Astrocyte (in vitro differentiated cells and primary cell): ENCODE measurements around the gene UTS2B. TPM values are rescaled to one million over a fixed set of nuclear protein-coding genes. Genes with fewer than 3 reads are reported as not detected.

Source experiments
- DNase-seq: peaks from one replicate; pipeline ENCODE4 v3.0.0-alpha.2; 2010; ENCODE audit warnings: low read depth
- FAIRE-seq: peaks from 2 replicates; lab custom pipeline; 2011; peaks lifted over from hg19 to GRCh38; lab: Jason Lieb, UNC
- H2AFZ ChIP-seq: 2 replicates; pipeline ENCODE4 v1.6.0; 2012; ENCODE audit warnings: low read depth, low read length, inconsistent platforms
- H3K27ac ChIP-seq: 2 replicates; pipeline ENCODE4 v1.5.1; 2011; ENCODE audit warnings: low read depth, low read length, inconsistent platforms
- H3K27me3 ChIP-seq: 2 replicates; pipeline ENCODE4 v1.6.0; 2011; ENCODE audit warnings: low read length, inconsistent platforms; ENCODE audit not compliant: insufficient read depth
- H3K36me3 ChIP-seq: 2 replicates; pipeline ENCODE4 v1.5.1; 2011; ENCODE audit warnings: low read length, inconsistent platforms; ENCODE audit not compliant: insufficient read depth
- H3K4me1 ChIP-seq: 2 replicates; pipeline ENCODE4 v1.5.1; 2011; ENCODE audit warnings: low read length, inconsistent platforms; ENCODE audit not compliant: insufficient read depth
- H3K4me2 ChIP-seq: 2 replicates; pipeline ENCODE4 v1.6.0; 2012; ENCODE audit warnings: low read length, inconsistent platforms
- H3K4me3 ChIP-seq: 2 replicates; pipeline ENCODE4 v1.5.1; 2011; ENCODE audit warnings: low read depth, mild to moderate bottlenecking, low read length, inconsistent platforms; ENCODE audit not compliant: insufficient read depth
- H3K79me2 ChIP-seq: 2 replicates; pipeline ENCODE4 v1.6.0; 2012; ENCODE audit warnings: mild to moderate bottlenecking, low read length, inconsistent platforms; ENCODE audit not compliant: insufficient read depth
- H3K9ac ChIP-seq: 2 replicates; pipeline ENCODE4 v1.6.0; 2012; ENCODE audit warnings: mild to moderate bottlenecking, low read length, inconsistent platforms
- H3K9me3 ChIP-seq: 2 replicates; pipeline ENCODE4 v1.5.1; 2012; ENCODE audit warnings: low read depth, mild to moderate bottlenecking, low read length, inconsistent platforms; ENCODE audit not compliant: insufficient read depth
- H4K20me1 ChIP-seq: 2 replicates; pipeline ENCODE4 v1.6.0; 2012; ENCODE audit warnings: low read length, inconsistent platforms; ENCODE audit not compliant: insufficient read depth
- H3K27ac Mint-ChIP-seq: one replicate; pipeline ENCODE4 v1.8.0; 2021; ENCODE audit warnings: mild to moderate bottlenecking, mixed read lengths; ENCODE audit not compliant: unreplicated experiment
- H3K27me3 Mint-ChIP-seq: one replicate; pipeline ENCODE4 v1.8.0; 2021; ENCODE audit warnings: low read depth, mixed read lengths; ENCODE audit not compliant: unreplicated experiment
- H3K36me3 Mint-ChIP-seq: one replicate; pipeline ENCODE4 v1.8.0; 2021; ENCODE audit warnings: low read depth, mixed read lengths; ENCODE audit not compliant: unreplicated experiment
- H3K4me1 Mint-ChIP-seq: one replicate; pipeline ENCODE4 v1.8.0; 2021; ENCODE audit warnings: low read depth, mixed read lengths; ENCODE audit not compliant: unreplicated experiment
- H3K4me3 Mint-ChIP-seq: one replicate; pipeline ENCODE4 v1.8.0; 2021; ENCODE audit warnings: mild to moderate bottlenecking, moderate library complexity, mixed read lengths; ENCODE audit not compliant: unreplicated experiment
- H3K9me3 Mint-ChIP-seq: one replicate; pipeline ENCODE4 v1.8.0; 2021; ENCODE audit warnings: mild to moderate bottlenecking, mixed read lengths; ENCODE audit not compliant: unreplicated experiment
- EZH2 ChIP-seq: IDR thresholded peaks from 2 replicates; pipeline ENCODE4 v1.6.1; 2012; ENCODE audit warnings: mild to moderate bottlenecking, low read length, inconsistent platforms; ENCODE audit not compliant: insufficient read depth
- total RNA-seq: library from RNA; stranded (reverse); gene quantifications from 2 replicates; pipeline ENCODE4 v1.2.1, GENCODE V29; 2021
- TF ChIP-seq, protein P1 (sequence below): IDR thresholded peaks from 2 replicates; pipeline ENCODE4 v1.5.1; 2011; ENCODE audit warnings: low read depth, mild to moderate bottlenecking, inconsistent platforms, low read length, moderate library complexity; ENCODE audit not compliant: insufficient read depth

The UTS2B gene
- total RNA-seq, 1 donor from 2014 or later, result 0.75 TPM

DNA sequence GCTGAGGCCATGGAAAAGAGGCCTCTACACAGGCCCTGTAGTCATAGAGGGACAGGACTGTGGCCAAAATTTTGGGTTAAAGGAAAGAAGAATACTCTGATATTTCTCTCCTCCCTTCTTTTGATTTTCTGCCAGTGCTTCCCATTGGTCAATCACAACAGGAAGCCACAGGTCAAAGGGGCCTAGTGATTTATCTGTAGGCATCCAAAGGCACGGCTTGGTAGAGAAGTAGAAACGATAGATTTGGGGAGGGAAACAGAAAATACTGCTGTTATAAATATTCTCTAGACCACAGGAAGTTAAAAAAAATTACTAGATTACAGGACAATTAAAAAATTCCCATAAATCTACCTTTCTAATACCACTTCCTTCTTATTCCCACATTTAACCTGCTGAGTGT is 2.8 kb downstream of the UTS2B start:
- Histone ChIP-seq H3K36me3 (no peaks in the 10 kb centered on the region), H3K27ac (no peak overlapping the region), H3K4me1 (peaks cover 24% of the 10 kb centered on the region), H3K27me3 (no peaks in the 10 kb centered on the region), H3K4me3 (no peak overlapping the region), H4K20me1 (no peaks in the 10 kb centered on the region), H3K4me2 (no peak overlapping the region), H3K9me3 (no peaks in the 10 kb centered on the region), H3K79me2 (peaks cover 38% of the 10 kb centered on the region), H3K9ac (no peak overlapping the region), H2AFZ (no peak overlapping the region)
- Mint-ChIP-seq H3K9me3 (peaks cover 2% of the 10 kb centered on the region), H3K27me3 (no peaks in the 10 kb centered on the region), H3K36me3 (no peaks in the 10 kb centered on the region), H3K27ac (no peak overlapping the region), H3K4me1 (peaks cover 18% of the 10 kb centered on the region), H3K4me3 (no peak overlapping the region)
- TF ChIP-seq EZH2, result no peak
- TF ChIP-seq, protein P1, sequence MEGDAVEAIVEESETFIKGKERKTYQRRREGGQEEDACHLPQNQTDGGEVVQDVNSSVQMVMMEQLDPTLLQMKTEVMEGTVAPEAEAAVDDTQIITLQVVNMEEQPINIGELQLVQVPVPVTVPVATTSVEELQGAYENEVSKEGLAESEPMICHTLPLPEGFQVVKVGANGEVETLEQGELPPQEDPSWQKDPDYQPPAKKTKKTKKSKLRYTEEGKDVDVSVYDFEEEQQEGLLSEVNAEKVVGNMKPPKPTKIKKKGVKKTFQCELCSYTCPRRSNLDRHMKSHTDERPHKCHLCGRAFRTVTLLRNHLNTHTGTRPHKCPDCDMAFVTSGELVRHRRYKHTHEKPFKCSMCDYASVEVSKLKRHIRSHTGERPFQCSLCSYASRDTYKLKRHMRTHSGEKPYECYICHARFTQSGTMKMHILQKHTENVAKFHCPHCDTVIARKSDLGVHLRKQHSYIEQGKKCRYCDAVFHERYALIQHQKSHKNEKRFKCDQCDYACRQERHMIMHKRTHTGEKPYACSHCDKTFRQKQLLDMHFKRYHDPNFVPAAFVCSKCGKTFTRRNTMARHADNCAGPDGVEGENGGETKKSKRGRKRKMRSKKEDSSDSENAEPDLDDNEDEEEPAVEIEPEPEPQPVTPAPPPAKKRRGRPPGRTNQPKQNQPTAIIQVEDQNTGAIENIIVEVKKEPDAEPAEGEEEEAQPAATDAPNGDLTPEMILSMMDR, result no peak
- FAIRE-seq (no peak), DNase-seq (no peak)

DNA sequence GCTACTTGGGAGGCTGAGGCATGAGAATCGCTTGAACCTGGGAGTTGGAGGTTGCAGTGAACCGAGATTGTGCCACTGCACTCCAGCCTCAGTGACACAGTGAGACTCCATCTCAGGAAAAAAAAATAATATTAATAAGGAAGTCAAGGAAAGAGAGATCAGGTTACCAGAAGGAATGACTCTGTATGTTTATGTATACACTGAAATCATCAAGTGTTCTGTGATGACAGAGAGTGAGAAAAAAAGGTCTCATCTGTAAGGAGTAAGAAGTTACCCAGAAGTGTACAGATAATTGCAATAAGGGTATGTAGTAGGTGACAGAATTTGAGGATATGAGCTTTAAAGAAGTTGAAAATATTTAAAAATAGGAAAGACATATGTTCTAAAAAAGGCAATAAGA is 5.4 kb downstream of the UTS2B start:
- H3K36me3 ChIP-seq, result no peaks in the 10 kb centered on the region
- peaks cover 15% of the 10 kb centered on the region for H3K4me1 Mint-ChIP-seq
- H4K20me1 ChIP-seq, result no peaks in the 10 kb centered on the region
- no peak overlapping the region for H3K4me3 ChIP-seq
- FAIRE-seq (no peak), DNase-seq (no peak)
- no peaks in the 10 kb centered on the region for H3K27me3 ChIP-seq
- H3K9me3 Mint-ChIP-seq, result peaks cover 2% of the 10 kb centered on the region
- TF ChIP-seq, protein P1, result no peak
- no peak for TF ChIP-seq EZH2
- no peak overlapping the region for H3K27ac ChIP-seq
- no peak overlapping the region for H2AFZ ChIP-seq
- no peaks in the 10 kb centered on the region for H3K36me3 Mint-ChIP-seq
- no peak overlapping the region for H3K27ac Mint-ChIP-seq
- peaks cover 7% of the 10 kb centered on the region for H3K4me1 ChIP-seq
- no peaks in the 10 kb centered on the region for H3K9me3 ChIP-seq
- no peak overlapping the region for H3K4me3 Mint-ChIP-seq
- H3K27me3 Mint-ChIP-seq, result no peaks in the 10 kb centered on the region
- H3K79me2 ChIP-seq, result peaks cover 12% of the 10 kb centered on the region
- no peak overlapping the region for H3K4me2 ChIP-seq
- no peak overlapping the region for H3K9ac ChIP-seq

DNA sequence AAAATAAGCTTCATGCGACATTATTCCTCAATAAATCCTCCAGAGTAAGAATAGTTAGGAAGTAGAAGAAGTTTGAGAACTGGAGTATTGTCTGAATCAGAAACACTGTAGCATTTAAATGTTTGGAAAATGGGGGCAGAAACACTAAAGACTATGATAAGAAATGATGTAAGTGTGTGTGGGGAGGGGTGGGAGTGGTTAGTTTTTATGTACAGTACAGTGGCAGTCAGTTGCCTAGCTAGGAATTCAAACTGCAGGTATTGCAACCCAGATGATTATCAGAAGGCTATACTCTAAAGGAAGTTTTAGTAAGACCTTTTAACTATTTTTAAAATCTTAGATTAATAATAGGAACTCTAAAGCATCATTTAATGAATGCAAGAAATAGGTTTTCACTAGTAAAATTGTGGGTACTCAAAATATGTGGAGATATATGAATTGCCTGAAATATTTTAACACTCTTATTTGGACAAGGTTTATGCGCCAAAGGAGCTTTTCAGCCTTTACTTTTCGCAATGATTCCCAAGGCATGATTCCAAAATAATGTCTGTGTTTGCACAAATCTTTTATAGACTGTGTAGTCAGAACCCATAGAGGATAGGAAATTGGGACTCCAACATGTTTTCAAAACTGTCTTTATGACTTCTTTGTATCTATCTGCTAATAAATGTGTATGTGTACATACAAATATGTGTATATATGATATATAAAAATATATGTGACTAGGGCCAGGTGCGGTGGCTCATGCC is 9.1 kb downstream of the UTS2B start:
- no peaks in the 10 kb centered on the region for H3K27me3 Mint-ChIP-seq

More for the DNA sequence above, 9.1 kb downstream of the UTS2B start:
- FAIRE-seq, result no peak
- H4K20me1 ChIP-seq, result no peaks in the 10 kb centered on the region
- H3K27ac ChIP-seq, result no peak overlapping the region
- no peak overlapping the region for H2AFZ ChIP-seq
- Mint-ChIP-seq H3K36me3 (no peaks in the 10 kb centered on the region), H3K4me3 (no peak overlapping the region), H3K27ac (no peak overlapping the region), H3K9me3 (peaks cover 3% of the 10 kb centered on the region), H3K4me1 (peaks cover 10% of the 10 kb centered on the region)
- no peaks in the 10 kb centered on the region for H3K36me3 ChIP-seq
- no peaks in the 10 kb centered on the region for H3K27me3 ChIP-seq
- TF ChIP-seq EZH2, result no peak
- TF ChIP-seq, protein P1, result no peak
- H3K4me2 ChIP-seq, result no peak overlapping the region
- H3K4me3 ChIP-seq, result no peak overlapping the region
- H3K9me3 ChIP-seq, result no peaks in the 10 kb centered on the region
- H3K79me2 ChIP-seq, result no peaks in the 10 kb centered on the region
- no peaks in the 10 kb centered on the region for H3K4me1 ChIP-seq
- H3K9ac ChIP-seq, result no peak overlapping the region
- DNase-seq, result no peak
